K562 (cell line): ENCODE results near the gene UBE2I. TPM values are rescaled to one million over a fixed set of nuclear protein-coding genes. Genes with fewer than 3 reads are reported as not detected.
A peak's percentile ranks its signal among the peaks of the same experiment; 100 is the strongest.

Experiments used
- CAMTA2 ChIP-seq: fragments of 250-450 bp; sonication (Bioruptor Pico); conservative IDR thresholded peaks from 2 replicates; pipeline ENCODE4 v1.5.1; 2022
- EP400 ChIP-seq: fragments of 450-650 bp; IDR thresholded peaks from 2 replicates; pipeline ENCODE4 v1.6.1; 2017; ENCODE audit warnings: antibody characterized with exemption, mild to moderate bottlenecking, moderate library complexity
- ETV5 ChIP-seq: sonication (generic); formaldehyde crosslinking; IDR thresholded peaks from 2 replicates; pipeline ENCODE4 v1.4.0; 2020; ENCODE audit warnings: low read depth, mild to moderate bottlenecking, missing genetic modification reagents
- FOSL1 ChIP-seq: fragments of 200-800 bp; sonication (Bioruptor generic); conservative IDR thresholded peaks from 2 replicates; pipeline ENCODE4 v1.6.1; 2016; ENCODE audit warnings: missing genetic modification characterization, missing compliant biosample characterization
- JUN ChIP-seq, 2 experiments: sonication (generic) in 1 of 2; formaldehyde crosslinking in 1 of 2; IDR thresholded peaks; 2 replicates each; pipeline versions ENCODE4 v1.6.1 to v1.8.0; 2012 to 2022; ENCODE audit warnings: borderline replicate concordance in 2 of 2, mild to moderate bottlenecking in 2 of 2, improper control_type of control experiment in 1 of 2, low read depth in 1 of 2, low read length in 1 of 2, missing genetic modification reagents in 1 of 2
- NEUROD1 ChIP-seq: fragments of 150-350 bp; IDR thresholded peaks from 2 replicates; pipeline ENCODE4 v1.6.1; 2014; ENCODE audit warnings: borderline replicate concordance, low read length, low read depth; ENCODE audit not compliant: partially characterized antibody
- PYGO2 ChIP-seq: fragments of 450-650 bp; IDR thresholded peaks from 2 replicates; pipeline ENCODE4 v1.6.1; 2016; ENCODE audit warnings: mild to moderate bottlenecking, missing genetic modification characterization, moderate library complexity, missing compliant biosample characterization
- TBP ChIP-seq: optimal IDR thresholded peaks from 2 replicates; pipeline ENCODE3; 2011; ENCODE audit warnings: low read depth, low read length, improper control_type of control experiment
- ZBTB40 ChIP-seq, 2 experiments: fragments of 450-650 bp in 1 of 2; sonication (generic) in 1 of 2; formaldehyde crosslinking in 1 of 2; IDR thresholded peaks; 2 replicates each; pipeline versions ENCODE4 v1.7.1 to v1.9.0; 2016 to 2022; ENCODE audit warnings: inconsistent platforms in 1 of 2, mild to moderate bottlenecking in 1 of 2, missing genetic modification reagents in 1 of 2
- ZFX ChIP-seq: sonication (generic); formaldehyde crosslinking; IDR thresholded peaks from 2 replicates; pipeline ENCODE4 v1.8.0; 2022; ENCODE audit warnings: mild to moderate bottlenecking, missing genetic modification reagents, moderate library complexity
- polyA plus RNA-seq, 8 experiments: library from polyadenylated mRNA; depleted of rRNA in 4 of 8; stranded (reverse) in 5 of 8; unstranded in 3 of 8; fragments of >200 nt; fragmentation: Nextera tagmentation in 2 of 8; fragmentation: Illumina TruSeq in 1 of 8; extraction: Ambion mirVana in 2 of 8; extraction: Trizol in 1 of 8; gene quantifications; 2 replicates each; pipeline versions ENCODE4 v1.2.1 to v1.2.3, GENCODE V29; 2011 to 2014; ENCODE audit warnings: inconsistent platforms in 1 of 8, missing spikeins in 1 of 8
- total RNA-seq, 7 experiments: library from RNA; depleted of rRNA in 6 of 7; stranded (reverse); fragments of >200 nt in 6 of 7; fragmentation: Illumina TruSeq in 2 of 7; extraction: Trizol in 2 of 7; gene quantifications; 2 replicates each; pipeline versions ENCODE4 v1.2.1 to v1.2.3, GENCODE V29; 2011 to 2021; ENCODE audit warnings: low replicate concordance in 1 of 7
- TF ChIP-seq, protein P1 (sequence below), 2 experiments: fragments of 450-650 bp in 1 of 2; sonication (generic) in 1 of 2; formaldehyde crosslinking; conservative IDR thresholded peaks; 2 replicates each; pipeline versions ENCODE4 v1.4.0 to v1.8.1; 2020 to 2022; ENCODE audit warnings: mild to moderate bottlenecking in 1 of 2, missing genetic modification reagents in 1 of 2
- TF ChIP-seq, protein P2 (sequence below): fragments of 250-450 bp; sonication (Bioruptor Pico); IDR thresholded peaks from 2 replicates; pipeline ENCODE4 v1.5.0; 2020; ENCODE audit warnings: mild to moderate bottlenecking, borderline replicate concordance

Gene UBE2I
- total and polyA plus RNA-seq, 9 of the 15 experiments (the other 6 are each of a cell fraction or from before 2014, with no cell fraction given): 36.6 to 254 (median 104) TPM

DNA sequence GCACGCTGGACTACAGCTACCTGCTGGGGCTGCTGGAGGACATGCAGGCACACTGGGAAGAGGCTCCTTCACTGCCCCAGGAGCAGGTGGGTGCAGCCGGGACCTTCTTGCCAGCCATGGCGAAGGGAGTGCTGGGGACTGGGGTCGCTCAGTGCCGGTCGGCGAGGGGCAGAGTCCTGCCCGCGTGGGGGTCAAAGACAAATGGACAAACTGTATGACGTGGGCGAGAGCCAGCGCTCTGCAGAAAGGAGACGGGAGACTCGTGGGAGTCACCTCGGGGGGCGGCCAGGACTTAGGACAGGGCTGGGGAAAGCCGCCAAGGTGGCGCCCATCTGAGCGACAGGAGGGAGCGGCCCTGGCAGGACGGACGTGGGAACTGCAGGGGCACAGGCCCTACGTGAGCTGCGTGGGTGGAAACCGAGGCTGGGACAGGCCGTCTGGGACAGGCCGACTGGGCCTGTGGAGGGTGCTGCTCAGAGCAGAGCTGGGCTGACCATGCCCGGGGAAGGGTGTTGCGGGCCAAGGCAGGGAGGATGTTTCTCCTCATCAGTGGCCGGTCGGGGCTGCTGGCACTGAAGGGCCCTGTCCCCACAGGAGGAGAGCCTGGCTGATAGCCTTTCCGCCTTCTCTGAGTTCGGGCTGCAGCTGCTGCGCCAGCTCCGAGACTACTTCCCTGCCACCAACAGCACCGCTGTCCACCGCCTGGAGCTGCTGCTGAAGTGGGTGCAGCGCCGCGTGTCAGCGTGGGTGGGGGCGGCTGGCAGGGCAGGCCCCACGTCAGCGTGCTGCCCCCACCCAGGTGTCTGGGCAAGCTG, 34.2 kb downstream of the UBE2I start (continued):
- TF ChIP-seq ZBTB40 (IDR thresholded peaks at IDR 0.05): no peak
- TF ChIP-seq ZBTB40 (CRISPR knock-in tag; IDR thresholded peaks at IDR 0.05): no peak
- TF ChIP-seq, protein P1, sequence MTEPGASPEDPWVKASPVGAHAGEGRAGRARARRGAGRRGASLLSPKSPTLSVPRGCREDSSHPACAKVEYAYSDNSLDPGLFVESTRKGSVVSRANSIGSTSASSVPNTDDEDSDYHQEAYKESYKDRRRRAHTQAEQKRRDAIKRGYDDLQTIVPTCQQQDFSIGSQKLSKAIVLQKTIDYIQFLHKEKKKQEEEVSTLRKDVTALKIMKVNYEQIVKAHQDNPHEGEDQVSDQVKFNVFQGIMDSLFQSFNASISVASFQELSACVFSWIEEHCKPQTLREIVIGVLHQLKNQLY (CRISPR knock-in tag; conservative IDR thresholded peaks at IDR 0.05): 0 out of 4 replicates have a peak, but pooled peaks of 1 of the 2 experiments have one; percentile 14
- TF ChIP-seq TBP: no peak
- no peak for TF ChIP-seq ZFX (CRISPR knock-in tag)
- no peak for TF ChIP-seq FOSL1 (tag)
- no peak for TF ChIP-seq EP400
- TF ChIP-seq, protein P2, sequence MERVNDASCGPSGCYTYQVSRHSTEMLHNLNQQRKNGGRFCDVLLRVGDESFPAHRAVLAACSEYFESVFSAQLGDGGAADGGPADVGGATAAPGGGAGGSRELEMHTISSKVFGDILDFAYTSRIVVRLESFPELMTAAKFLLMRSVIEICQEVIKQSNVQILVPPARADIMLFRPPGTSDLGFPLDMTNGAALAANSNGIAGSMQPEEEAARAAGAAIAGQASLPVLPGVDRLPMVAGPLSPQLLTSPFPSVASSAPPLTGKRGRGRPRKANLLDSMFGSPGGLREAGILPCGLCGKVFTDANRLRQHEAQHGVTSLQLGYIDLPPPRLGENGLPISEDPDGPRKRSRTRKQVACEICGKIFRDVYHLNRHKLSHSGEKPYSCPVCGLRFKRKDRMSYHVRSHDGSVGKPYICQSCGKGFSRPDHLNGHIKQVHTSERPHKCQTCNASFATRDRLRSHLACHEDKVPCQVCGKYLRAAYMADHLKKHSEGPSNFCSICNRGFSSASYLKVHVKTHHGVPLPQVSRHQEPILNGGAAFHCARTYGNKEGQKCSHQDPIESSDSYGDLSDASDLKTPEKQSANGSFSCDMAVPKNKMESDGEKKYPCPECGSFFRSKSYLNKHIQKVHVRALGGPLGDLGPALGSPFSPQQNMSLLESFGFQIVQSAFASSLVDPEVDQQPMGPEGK (CRISPR knock-in tag): no peak
- TF ChIP-seq ETV5: no peak
- no peak for TF ChIP-seq JUN (IDR thresholded peaks at IDR 0.05; ENCODE audit: borderline replicate concordance, low read depth, low read length)
- TF ChIP-seq JUN (CRISPR knock-in tag; IDR thresholded peaks at IDR 0.05; ENCODE audit: borderline replicate concordance): no peak
- no peak for TF ChIP-seq PYGO2 (tag)
- no peak for TF ChIP-seq NEUROD1
- no peak for TF ChIP-seq CAMTA2
